HEK293 (cell line): ENCODE measurements around the gene KIF7.

ENCODE experiments used
- GLIS1 ChIP-seq: fragments of 450-650 bp; formaldehyde crosslinking; IDR thresholded peaks from 2 replicates; pipeline ENCODE4 v1.5.1; 2016; ENCODE audit warnings: missing biosample characterization, missing genetic modification characterization
- IKZF3 ChIP-seq: fragments of 450-650 bp; IDR thresholded peaks from 2 replicates; pipeline ENCODE4 v1.5.0; 2018; ENCODE audit warnings: missing biosample characterization, mild to moderate bottlenecking, missing genetic modification characterization, moderate library complexity
- PRDM4 ChIP-seq: fragments of 450-650 bp; formaldehyde crosslinking; IDR thresholded peaks from 2 replicates; pipeline ENCODE4 v1.5.1; 2017; ENCODE audit warnings: missing biosample characterization, missing genetic modification characterization
- REPIN1 ChIP-seq: fragments of 450-650 bp; formaldehyde crosslinking; IDR thresholded peaks from 2 replicates; pipeline ENCODE4 v1.5.1; 2017; ENCODE audit warnings: missing biosample characterization, missing genetic modification characterization, low read depth
- REST ChIP-seq: fragments of 450-650 bp; formaldehyde crosslinking; IDR thresholded peaks from 2 replicates; pipeline ENCODE4 v1.5.1; 2016; ENCODE audit warnings: missing biosample characterization, missing genetic modification characterization
- ZBTB20 ChIP-seq: fragments of 450-650 bp; formaldehyde crosslinking; IDR thresholded peaks from 2 replicates; pipeline ENCODE4 v1.5.1; 2016; ENCODE audit warnings: missing biosample characterization, missing genetic modification characterization
- ZBTB48 ChIP-seq: fragments of 450-650 bp; formaldehyde crosslinking; IDR thresholded peaks from 2 replicates; pipeline ENCODE4 v1.5.1; 2016; ENCODE audit warnings: missing biosample characterization, missing genetic modification characterization
- ZNF132 ChIP-seq: fragments of 450-650 bp; formaldehyde crosslinking; IDR thresholded peaks from 2 replicates; pipeline ENCODE4 v1.5.1; 2017; ENCODE audit warnings: missing biosample characterization, missing genetic modification characterization, borderline replicate concordance
- ZNF146 ChIP-seq: fragments of 450-650 bp; formaldehyde crosslinking; IDR thresholded peaks from 2 replicates; pipeline ENCODE4 v1.5.1; 2016; ENCODE audit warnings: missing biosample characterization, missing genetic modification characterization
- ZNF16 ChIP-seq: fragments of 450-650 bp; formaldehyde crosslinking; IDR thresholded peaks from 2 replicates; pipeline ENCODE4 v1.5.1; 2016; ENCODE audit warnings: low read depth, missing biosample characterization, missing genetic modification characterization
- ZNF169 ChIP-seq: fragments of 450-650 bp; formaldehyde crosslinking; IDR thresholded peaks from 2 replicates; pipeline ENCODE4 v1.5.1; 2016; ENCODE audit warnings: missing biosample characterization, missing genetic modification characterization
- ZNF184 ChIP-seq: fragments of 450-650 bp; IDR thresholded peaks from 2 replicates; pipeline ENCODE4 v1.5.1; 2018; ENCODE audit warnings: missing biosample characterization, mild to moderate bottlenecking, missing genetic modification characterization
- ZNF221 ChIP-seq: fragments of 450-650 bp; formaldehyde crosslinking; IDR thresholded peaks from 2 replicates; pipeline ENCODE4 v1.5.1; 2017; ENCODE audit warnings: missing biosample characterization, missing genetic modification characterization, borderline replicate concordance
- ZNF23 ChIP-seq: fragments of 450-650 bp; formaldehyde crosslinking; IDR thresholded peaks from 2 replicates; pipeline ENCODE4 v1.5.1; 2016; ENCODE audit warnings: missing biosample characterization, missing genetic modification characterization, borderline replicate concordance
- ZNF239 ChIP-seq: fragments of 450-650 bp; formaldehyde crosslinking; IDR thresholded peaks from 2 replicates; pipeline ENCODE4 v1.5.1; 2016; ENCODE audit warnings: missing biosample characterization, missing genetic modification characterization
- ZNF274 ChIP-seq, 2 experiments: fragments of 200-500 bp in 1 of 2; fragments of 450-650 bp in 1 of 2; sonication (Bioruptor generic) in 1 of 2; formaldehyde crosslinking in 1 of 2; IDR thresholded peaks; 2 replicates each; pipeline versions ENCODE4 v1.5.1 to v1.6.1; 2014 to 2016; ENCODE audit warnings: borderline replicate concordance in 1 of 2, inconsistent platforms in 1 of 2, low read length in 1 of 2, missing biosample characterization in 1 of 2, missing genetic modification characterization in 1 of 2
- ZNF311 ChIP-seq: fragments of 450-650 bp; formaldehyde crosslinking; IDR thresholded peaks from 2 replicates; pipeline ENCODE4 v1.5.1; 2017; ENCODE audit warnings: missing biosample characterization, missing genetic modification characterization, borderline replicate concordance
- ZNF404 ChIP-seq: fragments of 450-650 bp; formaldehyde crosslinking; IDR thresholded peaks from 2 replicates; pipeline ENCODE4 v1.5.1; 2017; ENCODE audit warnings: missing biosample characterization, missing genetic modification characterization
- ZNF48 ChIP-seq: fragments of 450-650 bp; formaldehyde crosslinking; IDR thresholded peaks from 2 replicates; pipeline ENCODE4 v1.5.1; 2016; ENCODE audit warnings: missing biosample characterization, missing genetic modification characterization
- ZNF513 ChIP-seq: fragments of 450-650 bp; IDR thresholded peaks from 2 replicates; pipeline ENCODE4 v1.5.1; 2018; ENCODE audit warnings: missing biosample characterization, missing genetic modification characterization
- ZNF544 ChIP-seq: fragments of 450-650 bp; formaldehyde crosslinking; IDR thresholded peaks from 2 replicates; pipeline ENCODE4 v1.5.0; 2017; ENCODE audit warnings: missing biosample characterization, missing genetic modification characterization
- ZNF560 ChIP-seq: fragments of 450-650 bp; formaldehyde crosslinking; IDR thresholded peaks from 2 replicates; pipeline ENCODE4 v1.5.1; 2017; ENCODE audit warnings: missing biosample characterization, missing genetic modification characterization, borderline replicate concordance
- ZNF561 ChIP-seq: fragments of 450-650 bp; IDR thresholded peaks from 2 replicates; pipeline ENCODE4 v1.5.1; 2018; ENCODE audit warnings: missing biosample characterization, missing genetic modification characterization, borderline replicate concordance
- ZNF621 ChIP-seq: fragments of 450-650 bp; formaldehyde crosslinking; IDR thresholded peaks from 2 replicates; pipeline ENCODE4 v1.5.1; 2017; ENCODE audit warnings: missing biosample characterization, missing genetic modification characterization
- ZNF639 ChIP-seq: fragments of 450-650 bp; formaldehyde crosslinking; IDR thresholded peaks from 2 replicates; pipeline ENCODE4 v1.5.1; 2016; ENCODE audit warnings: missing biosample characterization, missing genetic modification characterization
- ZNF677 ChIP-seq: fragments of 450-650 bp; IDR thresholded peaks from 2 replicates; pipeline ENCODE4 v1.5.0; 2018; ENCODE audit warnings: missing biosample characterization, mild to moderate bottlenecking, missing genetic modification characterization, moderate library complexity
- ZNF692 ChIP-seq: fragments of 450-650 bp; formaldehyde crosslinking; IDR thresholded peaks from 2 replicates; pipeline ENCODE4 v1.5.1; 2016; ENCODE audit warnings: missing biosample characterization, missing genetic modification characterization
- ZNF76 ChIP-seq: fragments of 450-650 bp; formaldehyde crosslinking; IDR thresholded peaks from 2 replicates; pipeline ENCODE4; 2016; ENCODE audit warnings: low read depth, missing biosample characterization, missing genetic modification characterization, borderline replicate concordance
- ZNF837 ChIP-seq: fragments of 450-650 bp; formaldehyde crosslinking; IDR thresholded peaks from 2 replicates; pipeline ENCODE4 v1.5.1; 2016; ENCODE audit warnings: missing biosample characterization, missing genetic modification characterization

The KIF7 gene

GRCh38 chr15:89690276-89691218 is 35.3 kb upstream of the KIF7 start, which contains the start of the genes PEX11A and WDR93 (continued):
- peak; percentile 84 for TF ChIP-seq ZBTB20 (tag by site-specific recombination)
- TF ChIP-seq ZNF677 (tag by site-specific recombination) = no peak
- TF ChIP-seq IKZF3 (tag by site-specific recombination) = peak; percentile 53
- TF ChIP-seq ZNF184 = no peak
- no peak for TF ChIP-seq ZNF544
- TF ChIP-seq REST (tag by site-specific recombination) = no peak
- TF ChIP-seq ZNF23 (tag by site-specific recombination) = no peak
- TF ChIP-seq ZNF146 (tag by site-specific recombination) = no peak
- TF ChIP-seq ZNF561 (tag by site-specific recombination) = 0 out of 2 replicates have a peak, but pooled peaks have one; percentile 61
- peak; percentile 22; the same call in 1 of the 2 replicates for TF ChIP-seq ZNF76 (tag by site-specific recombination)
- TF ChIP-seq ZBTB48 (tag by site-specific recombination) = peak; percentile 69
- 0 out of 2 replicates have a peak, but pooled peaks have one; percentile 36 for TF ChIP-seq GLIS1 (tag by site-specific recombination)
- no peak for TF ChIP-seq ZNF837
- TF ChIP-seq ZNF221 (tag by site-specific recombination) = no peak
- no peak for TF ChIP-seq ZNF513 (tag by site-specific recombination)
- TF ChIP-seq PRDM4 (tag by site-specific recombination) = no peak
- TF ChIP-seq ZNF239 (tag by site-specific recombination) = 0 out of 2 replicates have a peak, but pooled peaks have one; percentile 22
- TF ChIP-seq ZNF132 = no peak
- TF ChIP-seq ZNF16 (tag by site-specific recombination) = no peak
- TF ChIP-seq ZNF48 (tag by site-specific recombination) = no peak
- no peak for TF ChIP-seq ZNF311 (tag by site-specific recombination)
- no peak for TF ChIP-seq ZNF560 (tag by site-specific recombination)
- no peak for TF ChIP-seq ZNF169 (tag by site-specific recombination)
- no peak for TF ChIP-seq ZNF621 (tag by site-specific recombination)
- TF ChIP-seq ZNF404 (tag by site-specific recombination) = no peak
- TF ChIP-seq ZNF639 (tag by site-specific recombination) = no peak
- 0 out of 2 replicates have a peak, but pooled peaks have one; percentile 52 for TF ChIP-seq REPIN1 (tag by site-specific recombination)
- TF ChIP-seq ZNF274 (IDR thresholded peaks at IDR 0.05; ENCODE audit: low read length) = no peak
- no peak for TF ChIP-seq ZNF274 (tag by site-specific recombination; IDR thresholded peaks at IDR 0.05; ENCODE audit: borderline replicate concordance)
- peak; percentile 92 for TF ChIP-seq ZNF692 (tag by site-specific recombination)
